ENCODE results near the gene TMEM237. TPM values are rescaled to one million over a fixed set of nuclear protein-coding genes. Genes with fewer than 3 reads are reported as not detected.

Gene TMEM237
- total and polyA plus RNA-seq, 2 donors (not counting 1 experiment from before 2014, with no cell fraction given) = 0.76 to 4.2 TPM

GRCh38 chr2:201608021-201608420 lies 35.3 kb downstream of the TMEM237 start:
- Mint-ChIP-seq H3K4me1 (no peaks in the 10 kb centered on the region), H3K4me3 (no peak overlapping the region), H3K27me3 (peaks cover 30% of the 10 kb centered on the region), H3K27ac (no peak overlapping the region), H3K9me3 (ENCODE audit: insufficient read depth) (no peaks in the 10 kb centered on the region)
- no peak for TF ChIP-seq EZH2 (IDR thresholded peaks at IDR 0.05; ENCODE audit: borderline replicate concordance, insufficient read depth, low read depth, low read length, poor library complexity, severe bottlenecking)
- no peak for TF ChIP-seq CTCF (IDR thresholded peaks at IDR 0.05)
- CTCF ChIA-PET = no interaction called here
- Histone ChIP-seq H3K4me1 (ENCODE audit: control insufficient read depth in 2 of 2, insufficient read depth in 2 of 2, low read length in 2 of 2) (no peaks in the 10 kb centered on the region), H3K36me3 (replicated peaks in 1 of 2; ENCODE audit: control extremely low read depth in 1 of 2, control insufficient read depth in 1 of 2, extremely low read depth in 1 of 2, insufficient read depth in 2 of 2, low read length in 1 of 2) (no peaks in the 10 kb centered on the region), H3K27ac (ENCODE audit: low read length in 2 of 2) (no peak overlapping the region), H2AFZ (ENCODE audit: insufficient read depth, low read depth, low read length, poor library complexity, severe bottlenecking) (no peak overlapping the region), H4K20me1 (ENCODE audit: control insufficient read depth, insufficient read depth, low read length, poor library complexity, severe bottlenecking) (no peaks in the 10 kb centered on the region), H3K9me3 (ENCODE audit: control extremely low read depth in 1 of 3, control insufficient read depth in 2 of 3, insufficient read depth in 1 of 3, low read length in 2 of 3) (peaks cover 0 to 9% (median 0%) of the 10 kb centered on the region in 3 donors), H3K27me3 (replicated peaks in 1 of 4; ENCODE audit: control extremely low read depth in 1 of 4, control insufficient read depth in 3 of 4, insufficient read depth in 4 of 4, low read length in 3 of 4) (peaks cover 0 to 10% (median 0%) of the 10 kb centered on the region in 4 experiments), H3K79me2 (ENCODE audit: control insufficient read depth, insufficient read depth, low read length) (no peaks in the 10 kb centered on the region), H3K9ac (ENCODE audit: low read length) (no peak overlapping the region), H3K4me2 (replicated peaks; ENCODE audit: low read depth, low read length, poor library complexity, severe bottlenecking) (no peak overlapping the region), H3K4me3 (ENCODE audit: control extremely low read depth in 1 of 5, extremely low read depth in 1 of 5, insufficient read depth in 1 of 5, low read depth in 2 of 5, low read length in 4 of 5) (no peak overlapping the region)
- POLR2A ChIA-PET = no interaction called here
- ATAC-seq (ENCODE audit: low read depth) (no peak), DNase-seq (no peak)
- WGBS (ENCODE audit: insufficient coverage) = 71% methylated on average over 1 of the region's 1 CpG
- intact Hi-C loops (cut with micrococcal nuclease) = no loop called here

DNA sequence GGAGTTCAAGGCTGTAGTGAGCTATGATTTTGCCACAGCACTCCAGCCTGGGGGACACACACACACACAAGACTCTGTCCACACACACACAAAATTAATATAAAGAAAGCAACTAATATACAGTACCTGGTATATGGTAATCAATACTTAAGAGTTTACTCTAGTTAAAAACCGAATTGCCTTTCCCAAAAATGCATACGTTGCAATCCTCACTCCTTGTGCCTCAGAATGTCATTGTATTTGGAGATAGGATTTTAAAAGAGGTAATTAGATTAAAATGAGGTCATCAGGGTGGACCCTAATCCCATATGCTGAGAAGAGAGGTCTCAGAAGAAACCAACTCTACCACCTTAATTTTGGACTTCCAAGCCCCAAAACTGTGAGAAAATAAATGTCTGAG lies 35.7 kb downstream of the TMEM237 start:
- Histone ChIP-seq H2AFZ (ENCODE audit: insufficient read depth, low read depth, low read length, poor library complexity, severe bottlenecking) (no peak overlapping the region), H3K79me2 (ENCODE audit: control insufficient read depth, insufficient read depth, low read length) (no peaks in the 10 kb centered on the region), H3K4me3 (ENCODE audit: control extremely low read depth in 1 of 5, extremely low read depth in 1 of 5, insufficient read depth in 1 of 5, low read depth in 2 of 5, low read length in 4 of 5) (no peak overlapping the region), H3K9me3 (ENCODE audit: control extremely low read depth in 1 of 3, control insufficient read depth in 2 of 3, insufficient read depth in 1 of 3, low read length in 2 of 3) (peaks cover 0 to 5% (median 0%) of the 10 kb centered on the region in 3 donors), H3K4me1 (ENCODE audit: control insufficient read depth in 2 of 2, insufficient read depth in 2 of 2, low read length in 2 of 2) (no peaks in the 10 kb centered on the region), H3K27me3 (replicated peaks in 1 of 4; ENCODE audit: control extremely low read depth in 1 of 4, control insufficient read depth in 3 of 4, insufficient read depth in 4 of 4, low read length in 3 of 4) (peaks cover 0 to 10% (median 0%) of the 10 kb centered on the region in 4 experiments), H3K36me3 (replicated peaks in 1 of 2; ENCODE audit: control extremely low read depth in 1 of 2, control insufficient read depth in 1 of 2, extremely low read depth in 1 of 2, insufficient read depth in 2 of 2, low read length in 1 of 2) (no peaks in the 10 kb centered on the region), H3K4me2 (replicated peaks; ENCODE audit: low read depth, low read length, poor library complexity, severe bottlenecking) (no peak overlapping the region), H3K9ac (ENCODE audit: low read length) (no peak overlapping the region), H3K27ac (ENCODE audit: low read length in 2 of 2) (no peak overlapping the region), H4K20me1 (ENCODE audit: control insufficient read depth, insufficient read depth, low read length, poor library complexity, severe bottlenecking) (no peaks in the 10 kb centered on the region)
- H3K9me3 Mint-ChIP-seq (ENCODE audit: insufficient read depth) = no peaks in the 10 kb centered on the region
- no peak overlapping the region for H3K4me3 Mint-ChIP-seq
- intact Hi-C loops (cut with micrococcal nuclease) = no loop called here
- ChIA-PET POLR2A (no interaction called here), CTCF (interaction anchor here (0.5 kb wide), 1 partner anchor 568 kb away, joined by 4 read pairs; no protein-coding TSS in a partner anchor)
- no peak for DNase-seq
- no peak for ATAC-seq (ENCODE audit: low read depth)
- WGBS (ENCODE audit: insufficient coverage) = no CpG with 5 or more reads among the region's 2 CpGs
- peaks cover 33% of the 10 kb centered on the region for H3K27me3 Mint-ChIP-seq
- TF ChIP-seq EZH2 (IDR thresholded peaks at IDR 0.05; ENCODE audit: borderline replicate concordance, insufficient read depth, low read depth, low read length, poor library complexity, severe bottlenecking) (no peak), CTCF (IDR thresholded peaks at IDR 0.05) (no peak)
- no peaks in the 10 kb centered on the region for H3K4me1 Mint-ChIP-seq
- no peak overlapping the region for H3K27ac Mint-ChIP-seq
